Ecto neural progenitor cell (in vitro differentiated cells): ENCODE measurements around the gene OR56B4.
"Not testable (repeated sequence)": the region's sequence is repeated elsewhere in the genome, so short reads cannot be mapped to it uniquely, and the experiment has no call there.

ENCODE experiments used
- DNase-seq: peaks from one replicate; pipeline ENCODE4 v3.0.0-alpha.2; 2018; ENCODE audit warnings: low spot score

The OR56B4 gene, protein sequence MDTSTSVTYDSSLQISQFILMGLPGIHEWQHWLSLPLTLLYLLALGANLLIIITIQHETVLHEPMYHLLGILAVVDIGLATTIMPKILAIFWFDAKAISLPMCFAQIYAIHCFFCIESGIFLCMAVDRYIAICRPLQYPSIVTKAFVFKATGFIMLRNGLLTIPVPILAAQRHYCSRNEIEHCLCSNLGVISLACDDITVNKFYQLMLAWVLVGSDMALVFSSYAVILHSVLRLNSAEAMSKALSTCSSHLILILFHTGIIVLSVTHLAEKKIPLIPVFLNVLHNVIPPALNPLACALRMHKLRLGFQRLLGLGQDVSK

DNA sequence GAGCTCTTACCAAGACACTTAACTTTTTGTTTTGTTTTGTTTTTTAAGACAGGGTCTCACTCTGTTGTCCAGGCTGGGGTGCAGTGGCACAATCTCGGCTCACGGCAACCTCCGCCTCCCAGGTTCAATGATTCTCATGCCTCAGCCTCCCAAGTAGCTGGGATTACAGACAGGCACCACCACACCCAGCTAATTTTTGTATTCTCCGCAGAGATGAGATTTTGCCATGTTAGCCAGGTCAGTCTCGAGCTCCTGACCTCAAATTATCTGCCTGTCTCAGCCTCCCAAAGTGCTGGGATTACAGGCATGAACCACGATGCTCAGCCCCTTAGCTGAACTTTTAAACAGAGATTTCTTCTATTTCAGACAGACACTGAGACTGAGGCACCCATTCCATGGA lies at the start of gene OR56B4:
Gene OR56B4 (plus strand): TSS at position 301 of the 400 bp plus-strand sequence. CDS start 95 bp downstream, at position 396.
- DNase-seq, result not testable (repeated sequence)

DNA sequence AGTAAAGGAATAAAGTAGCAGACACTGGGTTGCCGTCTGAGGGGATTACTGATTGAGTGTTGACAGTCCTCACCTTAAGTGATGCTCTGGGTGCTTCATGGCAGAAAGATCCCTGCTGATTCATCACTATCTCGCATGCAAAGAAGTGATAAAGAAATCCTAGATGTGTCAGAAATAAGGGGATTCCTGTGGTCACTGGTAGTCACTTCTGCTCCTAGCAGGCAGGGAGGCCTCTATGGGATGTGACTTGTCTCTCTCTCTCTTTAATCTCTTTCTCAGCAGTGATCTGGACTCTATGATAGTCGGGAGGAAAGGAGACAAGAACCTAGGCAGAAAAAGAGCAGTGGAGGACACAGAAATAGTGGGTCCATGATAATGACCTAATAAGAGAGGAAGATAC lies 46.0 kb upstream of the OR56B4 start:
- DNase-seq, result no peak

GRCh38 chr11:6062691-6063358 lies 44.7 kb upstream of the OR56B4 start:
- DNase-seq, result no peak

DNA sequence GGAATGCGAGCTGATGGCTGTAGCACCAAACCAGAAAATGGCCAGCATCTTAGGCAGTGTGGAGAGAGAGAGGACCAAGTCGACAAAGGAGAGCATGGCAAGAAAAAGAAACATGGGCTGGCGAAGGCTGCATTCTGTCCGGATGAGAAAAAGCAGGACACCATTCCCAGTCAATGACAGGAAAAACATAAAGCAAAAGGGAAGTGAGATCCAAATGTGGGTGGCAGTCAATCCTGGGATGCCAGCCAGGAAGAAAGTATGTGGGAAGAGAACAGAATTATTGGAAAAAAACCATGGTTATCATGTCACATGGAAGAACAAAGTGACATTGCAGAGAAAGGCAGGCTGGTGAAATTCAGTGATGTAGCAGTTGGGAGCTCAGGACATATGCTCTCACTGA lies 40.0 kb upstream of the OR56B4 start:
- DNase-seq, result no peak

- not testable (repeated sequence) for DNase-seq
Measured at GRCh38 chr11:6076443-6076842, 31.0 kb upstream of the OR56B4 start.

DNA sequence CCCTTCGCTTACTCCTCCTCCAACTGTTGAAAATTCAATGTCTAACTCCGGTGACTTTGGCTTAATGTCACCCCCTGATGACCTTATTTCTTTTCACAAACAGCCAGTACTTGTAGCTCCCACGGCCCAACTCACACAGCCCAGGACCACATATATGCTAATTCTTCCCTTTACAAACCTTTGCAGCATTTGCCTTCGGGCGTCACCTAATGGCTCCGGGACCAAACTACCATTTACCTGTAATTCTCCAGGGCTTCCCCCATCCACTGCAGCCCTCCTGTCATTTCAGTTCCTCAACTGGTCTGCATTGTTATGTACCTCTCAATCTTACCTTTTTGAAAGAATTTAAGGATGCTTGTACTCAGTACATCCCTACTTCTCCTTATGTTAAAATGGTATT lies 29.8 kb upstream of the OR56B4 start:
- DNase-seq, result no peak

DNA sequence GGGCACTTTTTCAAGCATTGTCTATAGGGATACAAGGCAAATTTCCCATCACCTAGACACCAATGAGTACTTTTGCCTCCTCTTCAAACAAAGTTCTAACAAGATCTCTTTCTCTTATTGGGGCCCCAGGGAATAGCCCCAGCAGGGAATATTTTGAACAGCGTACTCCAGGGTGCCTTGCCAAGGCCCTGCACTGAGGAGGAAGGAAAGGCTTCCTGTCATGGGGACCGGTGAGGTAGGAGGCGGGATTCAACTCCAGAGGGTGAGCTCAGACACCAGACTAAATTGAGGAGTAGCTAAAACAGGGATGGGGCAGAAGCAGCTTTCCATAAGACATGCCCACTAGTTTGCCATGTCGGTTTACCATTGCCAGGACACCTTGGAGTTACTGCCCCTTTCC lies 28.0 kb upstream of the OR56B4 start:
- DNase-seq, result no peak

DNA sequence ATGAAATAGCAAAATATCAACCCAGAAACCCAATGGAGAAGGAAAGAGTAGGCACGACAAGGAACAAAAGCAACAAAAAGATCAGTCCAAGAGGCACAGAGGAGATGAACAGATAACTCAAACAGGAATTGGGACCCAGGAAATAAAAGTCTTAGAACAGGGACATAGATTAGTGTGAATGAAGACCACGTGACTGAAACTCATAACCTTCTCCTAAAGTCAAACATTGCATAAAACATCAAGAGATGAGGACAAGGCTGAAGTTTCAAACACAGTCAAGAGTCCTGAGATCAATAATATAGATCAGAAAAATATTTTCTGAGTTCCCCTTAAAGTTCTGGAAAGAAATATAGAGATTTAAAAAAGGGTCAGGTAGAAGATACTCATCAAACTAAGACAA lies 24.4 kb upstream of the OR56B4 start:
- no peak for DNase-seq

DNA sequence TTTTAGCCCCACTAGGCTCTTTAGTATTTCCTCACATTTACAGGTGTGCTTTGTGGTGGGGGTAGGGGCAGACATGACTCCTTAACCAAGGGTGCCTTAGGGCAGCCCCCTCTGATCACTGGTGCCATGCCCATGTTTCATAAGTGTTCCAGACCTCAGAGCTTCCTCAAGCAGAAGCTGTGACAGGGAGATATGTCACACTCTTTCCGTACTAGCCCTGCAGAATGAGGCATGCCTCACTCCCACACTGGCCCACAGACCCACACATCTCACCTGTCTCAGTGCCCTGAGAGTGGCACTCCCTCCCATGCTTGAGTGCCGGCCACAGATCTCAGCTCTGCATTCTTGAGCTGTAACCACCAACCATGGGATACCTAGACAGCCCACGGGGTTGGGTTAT lies 22.9 kb upstream of the OR56B4 start:
- DNase-seq, result no peak

DNA sequence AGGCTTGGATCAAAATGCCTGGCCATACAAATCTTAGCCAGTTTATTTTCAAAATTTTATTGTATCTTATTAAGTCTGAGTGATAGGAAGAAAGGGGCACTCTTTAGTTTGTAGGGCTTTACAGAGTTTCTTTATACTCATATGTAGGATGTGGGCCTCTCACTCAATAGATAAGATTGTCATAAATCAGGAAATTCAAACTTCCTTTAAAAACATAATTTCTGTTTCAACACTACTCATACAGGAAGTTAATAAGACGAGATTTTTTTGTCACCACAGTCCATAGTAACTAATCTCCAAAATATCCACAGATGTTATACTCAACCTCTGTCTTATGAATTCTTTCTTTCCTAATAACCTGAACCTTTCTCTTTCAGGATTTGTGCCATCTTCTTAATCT lies 13.3 kb upstream of the OR56B4 start:
- DNase-seq, result no peak

- no peak for DNase-seq
Measured at GRCh38 chr11:6095798-6096197, 11.7 kb upstream of the OR56B4 start.

- DNase-seq, result no peak
Measured at GRCh38 chr11:6096417-6096816, 11.1 kb upstream of the OR56B4 start.

- no peak for DNase-seq
Measured at GRCh38 chr11:6099577-6099976, 7.9 kb upstream of the OR56B4 start.

DNA sequence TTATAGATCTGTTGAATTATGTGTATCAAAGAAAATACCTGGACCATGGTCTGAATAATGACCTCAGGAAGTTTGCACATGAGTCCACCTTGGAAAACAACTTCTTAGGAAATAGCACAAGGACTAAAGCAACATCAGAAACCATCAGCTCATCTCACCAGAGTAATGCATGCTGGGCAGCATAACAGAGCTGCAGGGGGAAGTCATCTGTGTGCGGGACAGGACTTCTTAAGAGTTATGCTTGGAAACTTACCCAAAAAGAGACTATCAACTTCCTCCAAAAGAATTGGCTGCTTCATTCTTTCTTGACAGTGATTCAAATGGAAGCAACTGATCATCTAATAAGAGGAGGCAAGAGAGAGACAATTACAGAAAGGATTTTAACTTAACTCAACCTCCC lies 2.5 kb downstream of the OR56B4 start:
- DNase-seq, result no peak

- DNase-seq, result no peak
Measured at GRCh38 chr11:6111673-6112072, 4.2 kb downstream of the OR56B4 start.

GRCh38 chr11:6116638-6117037 lies 9.2 kb downstream of the OR56B4 start:
- no peak for DNase-seq

- no peak for DNase-seq
Measured at GRCh38 chr11:6124245-6124644, 16.8 kb downstream of the OR56B4 start.

GRCh38 chr11:6127881-6128280 lies 20.4 kb downstream of the OR56B4 start:
- no peak for DNase-seq

DNA sequence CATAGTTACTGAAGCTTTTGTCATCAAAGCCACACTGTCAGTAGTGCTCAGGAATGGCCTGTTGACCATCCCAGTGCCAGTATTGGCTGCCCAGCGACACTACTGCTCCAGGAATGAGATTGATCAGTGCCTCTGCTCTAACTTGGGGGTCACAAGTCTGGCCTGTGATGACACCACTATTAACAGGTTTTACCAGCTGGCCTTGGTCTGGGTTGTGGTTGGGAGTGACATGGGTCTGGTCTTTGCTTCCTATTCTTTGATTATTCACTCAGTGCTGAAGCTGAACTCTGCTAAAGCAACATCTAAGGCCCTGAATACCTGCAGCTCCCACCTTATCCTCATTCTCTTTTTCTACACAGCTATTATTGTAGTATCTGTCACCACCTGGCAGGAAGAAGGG lies 21.5 kb downstream of the OR56B4 start:
- no peak for DNase-seq

GRCh38 chr11:6129635-6130034 lies 22.2 kb downstream of the OR56B4 start:
- no peak for DNase-seq

DNA sequence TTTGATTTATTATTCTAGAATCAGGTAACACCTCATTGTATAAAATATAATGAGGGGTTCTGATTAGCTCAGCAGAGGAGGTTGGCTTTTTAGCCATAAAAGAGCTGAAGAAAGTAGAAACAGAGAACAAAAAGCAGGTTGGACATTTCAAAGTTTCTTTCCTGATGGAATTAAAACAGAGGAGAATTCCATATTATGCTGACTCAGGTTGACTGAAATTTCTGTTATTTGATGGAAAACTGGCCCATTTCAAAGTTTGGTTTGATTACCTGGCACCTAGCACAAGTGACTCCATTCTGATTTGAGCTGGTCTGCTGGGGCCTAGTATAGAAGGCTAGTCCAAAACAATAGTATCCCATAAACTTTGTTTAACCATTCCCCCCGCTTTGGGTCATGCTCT lies 24.9 kb downstream of the OR56B4 start:
- DNase-seq, result no peak

DNA sequence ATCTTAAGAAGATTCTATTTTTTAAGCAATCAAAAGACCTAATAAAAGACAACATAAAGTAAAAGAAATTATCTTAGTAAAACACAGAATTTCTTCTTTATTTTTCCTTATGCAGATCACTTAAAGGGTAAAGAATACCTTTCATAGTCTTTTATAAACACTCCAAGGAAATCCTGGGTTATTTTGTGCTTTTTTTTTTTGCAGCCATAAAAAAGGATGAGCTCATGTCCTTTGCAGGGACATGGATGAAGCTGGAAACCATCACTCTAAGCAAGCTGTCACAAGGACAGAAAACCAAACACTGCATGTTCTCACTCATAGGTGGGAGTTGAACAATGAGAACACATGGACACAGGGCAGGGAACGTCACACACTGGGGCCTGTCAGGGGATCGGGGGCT lies 28.5 kb downstream of the OR56B4 start:
- not testable (repeated sequence) for DNase-seq

GRCh38 chr11:6142936-6143335 lies 35.5 kb downstream of the OR56B4 start:
- DNase-seq, result no peak

- DNase-seq, result not testable (repeated sequence)
Measured at GRCh38 chr11:6143737-6144136, 36.3 kb downstream of the OR56B4 start.
